HL-60 (cell line): ENCODE measurements around the gene CTSO.

Experiments used
- DNase-seq, 2 experiments: peaks; one replicate each; pipeline ENCODE4 v3.0.0-alpha.2; 2010 to 2020; ENCODE audit warnings: low read depth in 1 of 2, low spot score in 1 of 2
- H3K27ac ChIP-seq: fragments of 250-450 bp; sonication (Bioruptor Pico); replicated peaks from 2 replicates; pipeline ENCODE4 v1.5.1; 2020; ENCODE audit warnings: mild to moderate bottlenecking, moderate library complexity
- H3K27me3 ChIP-seq: fragments of 250-450 bp; sonication (Bioruptor Pico); 2 replicates; pipeline ENCODE4 v1.5.1; 2021; ENCODE audit warnings: mild to moderate bottlenecking, moderate library complexity; ENCODE audit not compliant: insufficient read depth, poor library complexity, severe bottlenecking
- H3K4me3 ChIP-seq: replicated peaks from 2 replicates; pipeline ENCODE4 v1.5.1; 2011; ENCODE audit warnings: mild to moderate bottlenecking, control low read depth, low read length; ENCODE audit not compliant: insufficient read depth
- CTCF ChIP-seq: IDR thresholded peaks from one replicate; pipeline ENCODE4 v1.5.1; 2011; ENCODE audit warnings: low read length, control low read depth, inconsistent platforms; ENCODE audit not compliant: insufficient read depth
- GABPA ChIP-seq: IDR thresholded peaks from 2 replicates; pipeline ENCODE4 v1.6.1; 2012; ENCODE audit warnings: low read depth
- POLR2AphosphoS5 ChIP-seq: IDR thresholded peaks from 2 replicates; pipeline ENCODE4 v1.6.1; 2012; ENCODE audit warnings: low read depth
- SPI1 ChIP-seq: IDR thresholded peaks from 2 replicates; pipeline ENCODE4 v1.6.1; 2012; ENCODE audit warnings: low read depth, mild to moderate bottlenecking, borderline replicate concordance
- TF ChIP-seq, protein P1 (sequence below): IDR thresholded peaks from 2 replicates; pipeline ENCODE4 v1.6.1; 2012; ENCODE audit warnings: low read depth; ENCODE audit not compliant: insufficient replicate concordance

The CTSO gene

DNA sequence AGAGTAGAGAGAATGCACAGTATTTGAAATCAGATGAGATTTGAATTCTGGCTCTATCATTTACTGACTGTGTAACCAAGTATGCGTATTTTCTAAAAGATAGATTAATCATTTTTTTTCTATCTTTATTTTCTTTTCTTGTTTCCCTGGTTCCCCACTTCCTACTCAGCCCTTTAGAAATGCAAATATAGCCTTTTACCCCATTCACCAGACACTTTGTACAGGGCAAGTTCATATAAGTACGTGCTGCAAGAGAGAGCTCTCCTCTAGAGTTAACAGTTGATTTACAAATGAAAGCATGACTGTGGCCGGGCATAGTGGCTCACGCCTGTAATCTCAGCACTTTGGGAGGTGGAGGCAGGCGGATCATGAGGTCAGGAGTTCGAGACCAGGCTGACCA lies 68.0 kb downstream of the CTSO start:
- no peak for DNase-seq
- no peak overlapping the region for H3K4me3 ChIP-seq
- H3K27ac ChIP-seq, result no peak overlapping the region
- H3K27me3 ChIP-seq, result no peaks in the 10 kb centered on the region
- TF ChIP-seq GABPA, result no peak
- TF ChIP-seq, protein P1, sequence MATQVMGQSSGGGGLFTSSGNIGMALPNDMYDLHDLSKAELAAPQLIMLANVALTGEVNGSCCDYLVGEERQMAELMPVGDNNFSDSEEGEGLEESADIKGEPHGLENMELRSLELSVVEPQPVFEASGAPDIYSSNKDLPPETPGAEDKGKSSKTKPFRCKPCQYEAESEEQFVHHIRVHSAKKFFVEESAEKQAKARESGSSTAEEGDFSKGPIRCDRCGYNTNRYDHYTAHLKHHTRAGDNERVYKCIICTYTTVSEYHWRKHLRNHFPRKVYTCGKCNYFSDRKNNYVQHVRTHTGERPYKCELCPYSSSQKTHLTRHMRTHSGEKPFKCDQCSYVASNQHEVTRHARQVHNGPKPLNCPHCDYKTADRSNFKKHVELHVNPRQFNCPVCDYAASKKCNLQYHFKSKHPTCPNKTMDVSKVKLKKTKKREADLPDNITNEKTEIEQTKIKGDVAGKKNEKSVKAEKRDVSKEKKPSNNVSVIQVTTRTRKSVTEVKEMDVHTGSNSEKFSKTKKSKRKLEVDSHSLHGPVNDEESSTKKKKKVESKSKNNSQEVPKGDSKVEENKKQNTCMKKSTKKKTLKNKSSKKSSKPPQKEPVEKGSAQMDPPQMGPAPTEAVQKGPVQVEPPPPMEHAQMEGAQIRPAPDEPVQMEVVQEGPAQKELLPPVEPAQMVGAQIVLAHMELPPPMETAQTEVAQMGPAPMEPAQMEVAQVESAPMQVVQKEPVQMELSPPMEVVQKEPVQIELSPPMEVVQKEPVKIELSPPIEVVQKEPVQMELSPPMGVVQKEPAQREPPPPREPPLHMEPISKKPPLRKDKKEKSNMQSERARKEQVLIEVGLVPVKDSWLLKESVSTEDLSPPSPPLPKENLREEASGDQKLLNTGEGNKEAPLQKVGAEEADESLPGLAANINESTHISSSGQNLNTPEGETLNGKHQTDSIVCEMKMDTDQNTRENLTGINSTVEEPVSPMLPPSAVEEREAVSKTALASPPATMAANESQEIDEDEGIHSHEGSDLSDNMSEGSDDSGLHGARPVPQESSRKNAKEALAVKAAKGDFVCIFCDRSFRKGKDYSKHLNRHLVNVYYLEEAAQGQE, result no peak

DNA sequence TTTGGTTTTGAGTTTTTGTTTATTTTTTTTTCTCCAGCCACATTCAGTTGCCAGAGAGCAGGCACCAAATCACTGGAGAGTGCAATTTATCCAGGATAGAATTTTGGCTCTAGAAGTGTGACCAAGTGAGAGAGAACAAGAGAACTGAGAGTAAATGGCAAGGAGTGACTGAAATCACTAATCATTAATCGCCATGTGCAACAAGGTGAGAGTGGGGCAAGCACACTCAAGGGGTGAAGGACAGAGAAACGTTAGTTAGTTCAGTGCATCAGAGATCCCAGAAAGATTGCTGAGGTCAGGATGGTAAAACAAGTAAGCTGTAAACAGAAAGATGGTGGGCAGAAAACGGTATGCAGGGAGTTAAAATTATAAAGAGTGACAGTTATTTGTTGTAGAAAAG lies 69.8 kb downstream of the CTSO start:
- H3K27me3 ChIP-seq, result no peaks in the 10 kb centered on the region
- no peak for DNase-seq

DNA sequence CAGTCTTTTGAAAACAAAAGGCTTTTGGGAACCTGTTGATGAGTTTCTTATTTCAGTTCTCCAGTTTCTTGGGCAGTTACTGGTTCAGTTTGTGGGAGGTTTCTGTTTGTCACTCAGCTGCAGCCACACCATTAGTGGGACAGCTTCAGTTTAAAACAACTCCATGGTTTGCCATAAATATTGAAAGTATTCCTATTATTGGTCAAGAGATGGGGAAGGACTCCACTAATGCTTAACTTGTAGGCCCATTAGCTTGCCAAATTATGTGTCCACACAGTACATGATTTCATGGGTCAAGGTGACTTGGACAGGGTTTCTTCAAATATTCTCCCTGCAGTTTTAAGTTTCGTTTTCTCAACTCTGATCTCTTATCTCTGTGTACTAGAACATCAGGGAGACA lies 72.1 kb downstream of the CTSO start:
- TF ChIP-seq POLR2AphosphoS5 (no peak), CTCF (no peak), SPI1 (no peak), GABPA (no peak)
- TF ChIP-seq, protein P1, result no peak
- Histone ChIP-seq H3K27ac (no peak overlapping the region), H3K27me3 (no peaks in the 10 kb centered on the region), H3K4me3 (no peak overlapping the region)
- DNase-seq, result no peak

More for the DNA sequence above, 69.8 kb downstream of the CTSO start:
- Histone ChIP-seq H3K4me3 (no peak overlapping the region), H3K27ac (no peak overlapping the region)
- TF ChIP-seq POLR2AphosphoS5, result no peak
- no peak for TF ChIP-seq CTCF
- TF ChIP-seq SPI1, result no peak
- TF ChIP-seq GABPA, result no peak
- TF ChIP-seq, protein P1, result no peak

DNA sequence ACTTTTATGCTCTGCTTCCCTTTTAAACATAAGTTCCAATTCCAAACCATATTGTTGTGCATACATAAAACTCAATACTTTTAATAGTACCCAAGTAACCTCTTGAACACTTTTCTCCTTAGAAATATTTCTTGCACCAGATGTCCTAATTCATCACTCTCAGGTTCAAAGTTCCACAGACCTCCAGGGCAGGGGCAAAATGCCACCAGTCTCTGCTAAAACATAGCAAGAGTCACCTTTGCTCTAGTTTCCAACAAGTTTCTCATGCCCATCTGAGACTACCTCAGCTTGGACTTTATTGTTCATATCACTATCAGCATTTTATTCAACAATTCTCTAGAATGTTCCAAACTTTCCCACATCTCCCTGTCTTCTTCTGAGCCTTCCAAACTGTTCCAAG lies 73.9 kb downstream of the CTSO start:
- no peaks in the 10 kb centered on the region for H3K27me3 ChIP-seq
- H3K4me3 ChIP-seq, result no peak overlapping the region
- H3K27ac ChIP-seq, result no peak overlapping the region
- TF ChIP-seq SPI1, result no peak
- TF ChIP-seq GABPA, result no peak
- TF ChIP-seq CTCF, result no peak
- TF ChIP-seq POLR2AphosphoS5, result no peak
- TF ChIP-seq, protein P1, result no peak
- no peak for DNase-seq
